ENCODE data around the gene CCDC59. TPM values are rescaled to one million over a fixed set of nuclear protein-coding genes. Genes with fewer than 3 reads are reported as not detected.

Gene CCDC59
- total RNA-seq, 1 donor from 2014 or later, result 28.1 TPM

GRCh38 chr12:82326905-82327503, 31.2 kb downstream of the CCDC59 start:
- ATAC-seq (no peak), DNase-seq (no peak)
- intact Hi-C loops (cut with micrococcal nuclease), result loop anchor here (10.0 kb wide), 1 partner anchor 672 kb away; no protein-coding TSS in a partner anchor

GRCh38 chr12:82325540-82326336, 32.4 kb downstream of the CCDC59 start:
- DNase-seq (no peak), ATAC-seq (no peak)
- intact Hi-C loops (cut with micrococcal nuclease), result loop anchor here (10.0 kb wide), 1 partner anchor 671 kb away; no protein-coding TSS in a partner anchor

GRCh38 chr12:82319276-82319675, 38.9 kb downstream of the CCDC59 start:
- no peak for ATAC-seq
- no peak for DNase-seq
- intact Hi-C loops (cut with micrococcal nuclease), result no loop called here

- intact Hi-C loops (cut with micrococcal nuclease), result no loop called here
- DNase-seq (no peak), ATAC-seq (no peak)
Observed at GRCh38 chr12:82314406-82314892, 43.7 kb downstream of the CCDC59 start.

Other genes with a start within 250 kb of the CCDC59 start
- gene METTL25, start 142 bp upstream of the CCDC59 start, total RNA-seq, result 15.6 TPM

All from left ventricle myocardium superior (tissue), 1 donor.